ENCODE measurements around the gene PNPLA5. TPM values are rescaled to one million over a fixed set of nuclear protein-coding genes. Genes with fewer than 3 reads are reported as not detected.

The PNPLA5 gene
- total RNA-seq, 1 donor from 2014 or later: not detected

DNA sequence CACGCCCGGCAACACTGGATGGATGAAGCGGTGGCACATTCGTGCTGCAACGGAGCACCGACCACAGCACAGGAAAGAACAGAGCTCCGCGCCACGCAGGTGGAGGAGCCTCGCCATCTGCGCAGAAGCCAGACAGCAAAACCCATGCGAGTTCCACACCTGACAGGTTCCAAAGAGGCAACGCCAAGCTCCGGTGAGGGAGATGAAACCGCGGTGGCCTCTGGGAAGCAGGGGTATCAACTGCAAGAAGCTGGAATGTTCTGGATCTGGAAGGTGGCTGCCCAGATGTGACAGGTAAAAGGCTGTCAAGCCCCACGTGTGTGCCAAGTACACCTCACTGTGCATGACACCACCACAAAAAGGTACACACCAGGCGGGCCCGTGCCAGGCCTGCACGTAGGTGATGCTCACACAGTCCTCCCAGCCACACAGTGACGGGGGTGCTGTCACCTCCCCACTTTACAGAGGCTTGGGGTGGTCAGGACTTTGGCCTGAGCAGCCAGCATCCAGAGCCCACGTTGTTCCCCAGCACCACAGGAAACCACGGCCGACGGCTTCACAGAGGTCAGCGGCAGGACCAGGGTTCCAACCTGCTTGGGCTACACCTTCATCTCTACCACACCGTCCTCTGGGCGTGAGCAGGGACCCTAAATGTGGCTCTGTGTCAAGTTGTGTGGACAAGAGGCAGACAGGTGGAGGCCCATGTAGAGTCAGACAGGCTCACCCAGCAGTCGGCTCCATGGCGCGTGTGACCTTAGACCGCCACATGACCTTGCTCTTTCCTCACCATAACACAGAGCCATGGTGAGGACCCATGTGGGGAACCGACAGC is 60.0 kb downstream of the PNPLA5 start:
- intact Hi-C loops (cut with DNase I): no loop called here
- DNase-seq (no peak), ATAC-seq (ENCODE audit: poor library complexity) (no peak)

DNA sequence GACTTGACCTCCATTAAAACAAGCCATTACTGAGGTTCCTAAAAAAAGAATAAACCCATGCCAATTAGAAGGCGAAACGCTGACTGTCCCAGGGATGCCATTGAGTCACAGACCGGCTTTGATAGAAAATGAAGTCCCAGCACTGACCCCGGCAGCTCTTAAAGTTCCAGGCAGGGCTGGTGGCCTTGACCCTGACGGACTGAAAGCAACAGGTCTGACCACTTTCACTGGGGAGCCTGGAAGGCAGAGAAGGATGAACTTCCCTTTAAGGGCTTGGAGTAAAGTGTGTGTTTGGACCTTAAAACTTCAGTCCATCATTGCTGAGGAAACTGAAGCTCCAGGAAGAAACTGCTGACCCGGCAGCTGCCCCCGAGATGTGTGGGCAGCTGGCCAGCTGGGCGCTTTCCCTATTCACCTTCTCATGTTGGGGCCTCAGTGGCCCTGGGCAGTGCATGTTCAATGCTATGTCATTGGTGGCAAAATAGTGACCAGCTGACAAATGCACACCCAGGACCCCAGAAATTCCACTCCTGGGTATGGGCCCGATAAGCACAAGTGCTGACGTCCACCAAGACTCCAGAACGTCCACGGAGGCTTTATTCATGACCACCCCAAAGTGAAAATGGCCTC is 60.8 kb downstream of the PNPLA5 start:
- no peak for ATAC-seq (ENCODE audit: poor library complexity)
- intact Hi-C loops (cut with DNase I): no loop called here
- DNase-seq: no peak

DNA sequence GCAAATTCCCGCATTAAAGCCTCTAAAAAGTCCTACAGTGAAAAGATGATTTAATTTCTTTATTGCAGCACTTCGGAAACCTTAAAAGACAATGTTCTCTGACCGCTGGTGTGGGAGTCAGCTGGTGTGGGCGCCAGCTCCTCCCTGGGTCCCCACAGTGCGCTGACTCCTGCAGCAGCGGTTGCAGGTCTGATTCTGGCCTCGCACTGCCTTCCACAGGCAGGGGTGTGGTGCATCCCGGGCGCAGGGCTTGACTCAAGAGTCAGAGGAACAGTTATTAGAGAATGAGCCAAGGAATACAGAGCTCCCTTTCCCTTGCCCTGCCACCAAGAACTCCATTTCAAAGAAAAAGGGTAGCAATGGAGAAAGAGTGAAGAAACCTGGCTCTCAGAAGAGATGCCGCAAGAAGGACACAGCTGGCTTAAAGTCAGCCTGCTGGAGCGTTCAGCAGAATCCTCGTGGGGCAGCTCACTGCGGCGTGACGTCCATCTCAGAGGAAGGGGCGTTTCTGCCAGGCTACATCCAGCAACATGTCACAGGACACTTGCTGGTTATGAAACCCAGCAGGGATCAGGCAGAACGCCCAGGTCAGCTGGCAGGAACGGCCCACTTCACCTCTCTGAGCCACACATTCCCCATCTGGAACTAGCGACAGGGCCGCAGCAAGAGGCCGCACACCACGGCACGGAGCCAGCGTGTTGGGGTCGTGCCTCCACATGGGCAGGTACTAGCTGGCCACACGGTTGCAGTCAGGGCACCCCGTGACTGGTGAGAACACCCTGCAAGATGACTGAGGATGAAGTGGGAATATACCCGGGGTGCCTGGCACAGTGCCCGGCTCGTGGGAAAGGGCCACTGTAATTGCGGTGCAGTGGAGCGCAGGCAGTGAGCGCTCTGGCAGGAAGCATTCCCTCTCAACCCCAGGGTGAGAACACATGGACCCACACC is 61.6 kb downstream of the PNPLA5 start:
- intact Hi-C loops (cut with DNase I): loop anchor here (10.0 kb wide), 1 partner anchor 445 kb away; no protein-coding TSS in a partner anchor
- ATAC-seq (ENCODE audit: poor library complexity): peak; percentile 84
- peak; percentile 91 for DNase-seq

Other genes starting within 250 kb of the PNPLA5 start
- 1.7 TPM for gene EFCAB6, start 79.7 kb downstream of the PNPLA5 start, total RNA-seq
- gene SULT4A1, start 29.5 kb downstream of the PNPLA5 start, total RNA-seq: 0.51 TPM
- gene PNPLA3, start 31.8 kb upstream of the PNPLA5 start, total RNA-seq: 0.22 TPM
- 78.0 TPM for gene SAMM50, start 63.4 kb upstream of the PNPLA5 start, total RNA-seq
- gene PARVB, start 132.3 kb upstream of the PNPLA5 start, total RNA-seq: 194 TPM

Measured in Right ventricle myocardium superior (tissue), 1 donor.